Adrenal gland (tissue), 5 donors: ENCODE data around the gene FGFR3.

Experiments
- CTCF ChIP-seq, 6 experiments: fragments of 450-650 bp in 4 of 6; fragments of 200-600 bp in 2 of 6; sonication (generic) in 1 of 6; IDR thresholded peaks; 1 replicate in 5 of 6; 2 replicates in 1 of 6; pipeline versions ENCODE4 v1.5.1 to v1.8.0; 2016 to 2021; ENCODE audit warnings: antibody characterized with exemption in 6 of 6, mild to moderate bottlenecking in 2 of 6, moderate library complexity in 1 of 6
- POLR2A ChIP-seq, 2 donors: fragments of 450-650 bp; IDR thresholded peaks; one replicate each; pipeline ENCODE4 v1.6.1; 2017; ENCODE audit warnings: antibody characterized with exemption in 2 of 2, mild to moderate bottlenecking in 2 of 2, moderate library complexity in 1 of 2
- donor health status: DM: no; HTN: no; CAD: no.

- TF ChIP-seq POLR2A (IDR thresholded peaks at IDR 0.05) (no peak), CTCF (IDR thresholded peaks at IDR 0.05) (no peak)
Observed at GRCh38 chr4:1832690-1833089, 39.6 kb downstream of the FGFR3 start.
